Calu3 (cell line): Measurements from ENCODE around the gene VAC14. TPM values are rescaled to one million over a fixed set of nuclear protein-coding genes. Genes with fewer than 3 reads are reported as not detected.

Source experiments
- BruUV-seq: library from RNA; stranded (reverse); fragments of 400-500 nt; replicated peaks from 2 replicates; lab custom pipeline; 2021; lab: Mats Ljungman, UMichigan
- CTCF ChIA-PET: fragments of 300-600 bp; sonication (Branson Sonifier 250); formaldehyde crosslinking; loops from one replicate; lab custom pipeline; 2022; ENCODE audit warnings: antibody characterized with exemption; lab: Charles Lee
- DNase-seq: peaks from one replicate; pipeline ENCODE4 v3.0.0; 2022
- H3K27ac Mint-ChIP-seq: one replicate; pipeline ENCODE4 v1.8.0; 2022; ENCODE audit warnings: mixed read lengths; ENCODE audit not compliant: unreplicated experiment
- H3K27me3 Mint-ChIP-seq: one replicate; pipeline ENCODE4 v1.8.0; 2022; ENCODE audit warnings: mixed read lengths; ENCODE audit not compliant: unreplicated experiment
- H3K36me3 Mint-ChIP-seq: one replicate; pipeline ENCODE4 v1.8.0; 2022; ENCODE audit warnings: mild to moderate bottlenecking, moderate library complexity, mixed read lengths; ENCODE audit not compliant: insufficient read depth, unreplicated experiment
- H3K4me1 Mint-ChIP-seq: one replicate; pipeline ENCODE4 v1.8.0; 2022; ENCODE audit warnings: mild to moderate bottlenecking, low read depth, mixed read lengths; ENCODE audit not compliant: unreplicated experiment
- H3K4me3 Mint-ChIP-seq: one replicate; pipeline ENCODE4 v1.8.0; 2022; ENCODE audit warnings: mild to moderate bottlenecking, low read depth, moderate library complexity, mixed read lengths; ENCODE audit not compliant: unreplicated experiment
- H3K9me3 Mint-ChIP-seq: one replicate; pipeline ENCODE4 v1.8.0; 2022; ENCODE audit warnings: low read depth, mixed read lengths; ENCODE audit not compliant: unreplicated experiment
- intact Hi-C: fragments of 100-400 bp; cut with micrococcal nuclease; formaldehyde crosslinking; loops from one replicate; pipeline ENCODE4 v1.10.0; 2022; ENCODE audit not compliant: unreplicated experiment
- total RNA-seq: library from RNA; stranded (reverse); gene quantifications from 2 replicates; pipeline ENCODE4 v1.2.3, GENCODE V29; 2022
- TF ChIP-seq, protein P1 (sequence below): fragments of 200-600 bp; IDR thresholded peaks from one replicate; pipeline ENCODE4 v1.8.0; 2022; ENCODE audit warnings: antibody characterized with exemption; ENCODE audit not compliant: unreplicated experiment

Gene VAC14
- total RNA-seq, 1 experiment from 2014 or later = 63.8 TPM

GRCh38 chr16:70757183-70757582 is 43.8 kb downstream of the VAC14 start:
- Mint-ChIP-seq H3K27me3 (no peaks in the 10 kb centered on the region), H3K9me3 (no peaks in the 10 kb centered on the region), H3K36me3 (peaks cover 20% of the 10 kb centered on the region), H3K4me1 (peaks cover 17% of the 10 kb centered on the region), H3K27ac (no peak overlapping the region), H3K4me3 (no peak overlapping the region)
- CTCF ChIA-PET = no interaction called here
- BruUV-seq = no TSS peak
- DNase-seq = no peak
- TF ChIP-seq, protein P1, sequence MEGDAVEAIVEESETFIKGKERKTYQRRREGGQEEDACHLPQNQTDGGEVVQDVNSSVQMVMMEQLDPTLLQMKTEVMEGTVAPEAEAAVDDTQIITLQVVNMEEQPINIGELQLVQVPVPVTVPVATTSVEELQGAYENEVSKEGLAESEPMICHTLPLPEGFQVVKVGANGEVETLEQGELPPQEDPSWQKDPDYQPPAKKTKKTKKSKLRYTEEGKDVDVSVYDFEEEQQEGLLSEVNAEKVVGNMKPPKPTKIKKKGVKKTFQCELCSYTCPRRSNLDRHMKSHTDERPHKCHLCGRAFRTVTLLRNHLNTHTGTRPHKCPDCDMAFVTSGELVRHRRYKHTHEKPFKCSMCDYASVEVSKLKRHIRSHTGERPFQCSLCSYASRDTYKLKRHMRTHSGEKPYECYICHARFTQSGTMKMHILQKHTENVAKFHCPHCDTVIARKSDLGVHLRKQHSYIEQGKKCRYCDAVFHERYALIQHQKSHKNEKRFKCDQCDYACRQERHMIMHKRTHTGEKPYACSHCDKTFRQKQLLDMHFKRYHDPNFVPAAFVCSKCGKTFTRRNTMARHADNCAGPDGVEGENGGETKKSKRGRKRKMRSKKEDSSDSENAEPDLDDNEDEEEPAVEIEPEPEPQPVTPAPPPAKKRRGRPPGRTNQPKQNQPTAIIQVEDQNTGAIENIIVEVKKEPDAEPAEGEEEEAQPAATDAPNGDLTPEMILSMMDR = no peak
- intact Hi-C loops = no loop called here

DNA sequence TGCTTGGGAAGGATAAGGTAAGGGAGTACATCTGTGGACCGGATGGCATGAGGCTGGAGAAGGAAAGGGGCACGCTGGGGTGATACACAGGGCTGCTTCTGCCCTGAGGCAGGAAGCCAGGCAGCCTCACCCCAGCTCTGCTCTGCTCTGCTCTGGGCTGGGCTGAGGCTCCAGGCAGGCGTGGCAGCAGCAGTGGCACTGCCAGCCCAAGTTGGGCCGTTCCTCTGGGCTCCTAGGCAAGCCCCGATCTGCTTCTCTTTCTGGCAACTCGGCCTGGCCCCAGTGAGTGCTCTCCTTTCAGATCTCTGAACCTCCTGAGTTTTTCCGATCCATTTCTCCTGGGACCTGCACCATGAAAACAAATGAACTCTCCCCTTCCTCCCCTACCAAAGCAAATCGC is 44.9 kb downstream of the VAC14 start:
- no TSS peak for BruUV-seq
- DNase-seq = no peak
- Mint-ChIP-seq H3K27ac (no peak overlapping the region), H3K4me1 (peaks cover 19% of the 10 kb centered on the region), H3K9me3 (no peaks in the 10 kb centered on the region), H3K27me3 (no peaks in the 10 kb centered on the region), H3K4me3 (no peak overlapping the region), H3K36me3 (peaks cover 15% of the 10 kb centered on the region)
- CTCF ChIA-PET = no interaction called here
- TF ChIP-seq, protein P1 = no peak
- intact Hi-C loops = no loop called here

DNA sequence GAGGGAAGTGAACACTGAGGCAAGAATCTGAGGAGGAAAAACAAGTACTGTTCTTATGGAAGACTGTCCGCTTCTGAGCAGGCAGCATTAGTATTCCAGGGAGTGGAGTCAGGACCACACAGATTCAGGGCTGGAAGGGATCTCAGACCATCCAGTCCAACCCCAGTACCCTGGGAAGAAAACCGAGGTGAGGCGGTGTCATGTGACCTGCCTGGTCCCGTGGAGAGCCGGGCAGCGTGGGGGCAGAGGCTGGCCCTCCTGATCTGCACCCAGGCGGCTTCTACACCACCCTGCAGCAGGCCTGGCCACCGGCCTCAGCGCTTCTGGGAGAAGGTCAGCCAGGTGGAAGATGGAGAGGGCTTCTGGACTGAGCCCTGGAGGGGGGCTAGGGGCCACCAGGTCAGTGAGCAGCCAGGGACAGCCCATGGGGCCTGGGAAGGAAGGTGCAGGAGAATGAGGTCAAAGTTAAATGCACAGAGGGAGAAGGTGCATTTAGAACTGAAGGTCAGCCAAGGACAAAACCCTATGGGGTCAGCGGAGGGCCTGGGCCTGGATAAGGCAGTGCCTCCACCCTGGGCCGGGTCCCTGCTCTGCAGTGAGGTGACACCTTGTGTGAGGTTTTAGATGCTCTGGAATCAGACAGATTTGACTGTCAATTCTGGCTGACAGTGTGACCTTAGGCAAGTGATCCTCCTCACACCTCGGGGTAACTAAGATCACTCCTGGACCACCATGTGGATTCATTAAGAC is 45.9 kb downstream of the VAC14 start:
- no peak for DNase-seq
- TF ChIP-seq, protein P1 = no peak
- Mint-ChIP-seq H3K27me3 (no peaks in the 10 kb centered on the region), H3K27ac (no peak overlapping the region), H3K4me3 (no peak overlapping the region), H3K4me1 (peaks cover 10% of the 10 kb centered on the region), H3K9me3 (no peaks in the 10 kb centered on the region), H3K36me3 (peaks cover 8% of the 10 kb centered on the region)
- CTCF ChIA-PET = no interaction called here
- intact Hi-C loops = no loop called here
- BruUV-seq = no TSS peak

DNA sequence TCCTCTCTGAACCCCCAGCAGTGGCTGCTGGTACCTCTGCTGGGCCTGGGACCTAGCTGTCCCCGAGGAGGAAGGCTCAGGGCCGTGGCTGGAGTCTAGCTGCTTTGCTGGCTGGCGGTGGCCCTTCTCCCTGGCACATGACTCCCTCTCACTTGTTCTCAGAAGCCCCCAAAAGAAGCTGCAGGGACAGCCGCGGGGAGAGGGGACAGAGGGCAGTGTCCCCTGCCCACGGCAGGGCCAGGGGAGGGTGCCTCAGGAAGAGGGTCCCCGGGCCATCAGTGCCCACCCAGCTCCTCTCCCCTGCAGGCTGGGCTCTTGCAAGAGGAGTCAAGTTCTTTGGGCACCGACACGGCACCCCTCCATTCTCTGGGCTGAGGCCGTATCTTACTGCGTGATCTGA is 46.6 kb downstream of the VAC14 start:
- Mint-ChIP-seq H3K9me3 (no peaks in the 10 kb centered on the region), H3K36me3 (peaks cover 8% of the 10 kb centered on the region), H3K27me3 (no peaks in the 10 kb centered on the region), H3K4me3 (no peak overlapping the region), H3K4me1 (peaks cover 13% of the 10 kb centered on the region), H3K27ac (no peak overlapping the region)
- intact Hi-C loops = no loop called here
- TF ChIP-seq, protein P1 = no peak
- CTCF ChIA-PET = no interaction called here
- no peak for DNase-seq
- no TSS peak for BruUV-seq
